GM19397 (cell line): ENCODE data around the gene RBBP6.
"Not testable (repeated sequence)": the region's sequence is repeated elsewhere in the genome, so short reads cannot be mapped to it uniquely, and the experiment has no call there.

Experiments
- ATAC-seq: cut with Tn5 transposase; IDR thresholded peaks from one replicate; pipeline ENCODE4 v1.9.1; 2021; ENCODE audit warnings: mild to moderate bottlenecking, moderate library complexity; ENCODE audit not compliant: unreplicated experiment

The RBBP6 gene

DNA sequence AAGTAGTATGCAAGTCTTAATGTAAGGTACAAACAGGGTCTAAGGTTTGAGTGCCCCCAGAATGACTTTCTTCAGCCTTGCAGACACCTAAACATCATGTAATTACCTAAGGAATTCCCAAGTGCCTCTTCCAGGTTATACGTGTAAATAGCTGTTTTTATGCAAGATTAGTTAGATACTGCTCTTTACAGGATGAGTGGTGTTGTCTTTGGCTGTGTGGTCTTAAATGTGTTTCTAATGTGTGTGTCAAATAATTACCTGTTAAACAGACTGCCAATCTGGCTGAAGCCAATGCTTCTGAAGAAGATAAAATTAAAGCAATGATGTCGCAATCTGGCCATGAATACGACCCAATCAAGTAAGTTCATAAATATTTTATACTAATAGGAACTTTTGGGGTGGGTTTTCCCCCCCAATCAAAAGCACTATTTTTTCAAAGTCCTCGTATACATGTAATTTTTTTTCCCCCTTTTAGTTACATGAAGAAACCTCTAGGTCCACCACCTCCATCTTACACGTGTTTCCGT lies 16.0 kb downstream of the RBBP6 start:
- ATAC-seq = no peak

DNA sequence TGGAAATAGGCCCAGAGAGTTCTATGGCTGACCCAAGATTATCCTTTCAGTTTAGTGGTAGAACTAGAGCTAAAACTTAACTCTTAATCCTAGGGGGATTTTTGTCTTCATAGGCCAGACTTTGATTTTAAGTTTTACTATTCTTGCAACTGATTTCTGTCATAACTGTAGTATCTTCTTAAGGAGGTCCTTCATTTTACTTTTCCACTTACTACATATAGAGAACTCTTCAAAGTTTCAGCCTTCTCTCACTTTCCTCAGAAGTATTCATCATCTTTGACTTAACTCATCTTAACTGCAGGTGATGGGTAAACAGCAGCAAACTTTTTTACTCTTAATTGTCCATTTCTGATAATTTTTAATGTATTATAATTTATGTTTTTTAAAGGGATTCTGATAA lies 23.4 kb downstream of the RBBP6 start:
- ATAC-seq = no peak

DNA sequence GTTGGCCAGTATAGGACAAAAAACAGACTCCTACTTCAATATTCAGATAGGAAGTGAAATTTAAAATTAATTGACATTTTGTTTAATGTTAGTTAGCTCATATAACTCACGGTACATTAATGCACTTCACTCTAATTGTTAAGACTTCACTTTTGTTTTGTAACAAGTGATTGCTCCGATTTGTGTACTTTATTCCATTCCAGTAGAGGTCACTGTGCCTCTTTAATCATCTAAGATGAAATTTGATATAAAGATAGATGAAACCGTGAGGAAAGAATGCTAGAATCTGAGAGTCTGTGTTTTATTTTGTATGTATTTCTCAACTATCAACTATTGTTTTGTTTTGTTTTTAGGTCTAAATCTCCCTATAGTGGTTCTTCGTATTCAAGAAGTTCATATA lies 29.0 kb downstream of the RBBP6 start:
- no peak for ATAC-seq

DNA sequence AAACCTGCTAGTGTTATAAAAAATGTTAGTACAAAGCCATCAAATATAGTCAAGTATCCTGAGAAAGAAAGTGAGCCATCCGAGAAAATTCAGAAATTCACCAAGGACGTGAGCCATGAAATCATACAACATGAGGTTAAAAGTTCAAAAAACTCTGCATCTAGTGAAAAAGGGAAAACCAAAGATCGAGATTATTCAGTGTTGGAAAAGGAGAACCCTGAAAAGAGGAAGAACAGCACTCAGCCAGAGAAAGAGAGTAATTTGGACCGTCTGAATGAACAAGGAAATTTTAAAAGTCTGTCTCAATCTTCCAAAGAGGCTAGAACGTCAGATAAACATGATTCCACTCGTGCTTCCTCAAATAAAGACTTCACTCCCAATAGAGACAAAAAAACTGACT lies 31.7 kb downstream of the RBBP6 start:
- no peak for ATAC-seq

DNA sequence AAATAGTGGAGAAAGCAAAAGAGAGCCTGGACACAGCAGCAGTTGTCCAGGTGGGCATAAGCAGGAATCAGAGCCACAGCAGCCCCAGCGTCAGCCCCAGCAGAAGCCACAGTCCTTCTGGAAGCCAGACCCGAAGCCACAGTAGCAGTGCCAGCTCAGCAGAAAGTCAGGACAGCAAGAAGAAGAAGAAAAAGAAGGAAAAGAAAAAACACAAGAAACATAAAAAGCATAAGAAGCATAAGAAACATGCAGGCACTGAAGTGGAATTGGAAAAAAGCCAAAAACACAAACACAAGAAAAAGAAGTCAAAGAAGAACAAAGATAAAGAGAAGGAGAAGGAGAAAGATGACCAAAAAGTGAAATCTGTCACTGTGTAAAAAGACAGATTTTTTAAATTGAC lies 32.7 kb downstream of the RBBP6 start:
- no peak for ATAC-seq

DNA sequence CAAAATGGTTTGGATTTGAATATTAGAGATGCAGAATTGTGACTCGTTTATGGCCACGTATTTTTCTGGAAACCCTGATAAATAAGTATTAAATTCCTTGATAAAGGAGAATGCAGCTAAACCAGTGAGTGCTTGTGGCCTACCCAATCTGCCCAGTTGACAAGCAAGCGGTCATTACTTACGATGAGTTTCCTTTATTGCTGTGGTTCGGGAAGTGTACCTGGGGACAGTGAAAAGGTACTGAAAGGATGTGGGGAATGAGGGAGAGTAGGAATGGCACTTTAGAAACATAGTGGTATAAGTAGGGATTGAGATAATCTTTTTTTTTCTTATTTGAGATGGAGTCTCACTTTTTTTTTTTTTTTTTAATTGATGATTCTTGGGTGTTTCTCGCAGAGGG lies 33.8 kb downstream of the RBBP6 start:
- no peak for ATAC-seq

DNA sequence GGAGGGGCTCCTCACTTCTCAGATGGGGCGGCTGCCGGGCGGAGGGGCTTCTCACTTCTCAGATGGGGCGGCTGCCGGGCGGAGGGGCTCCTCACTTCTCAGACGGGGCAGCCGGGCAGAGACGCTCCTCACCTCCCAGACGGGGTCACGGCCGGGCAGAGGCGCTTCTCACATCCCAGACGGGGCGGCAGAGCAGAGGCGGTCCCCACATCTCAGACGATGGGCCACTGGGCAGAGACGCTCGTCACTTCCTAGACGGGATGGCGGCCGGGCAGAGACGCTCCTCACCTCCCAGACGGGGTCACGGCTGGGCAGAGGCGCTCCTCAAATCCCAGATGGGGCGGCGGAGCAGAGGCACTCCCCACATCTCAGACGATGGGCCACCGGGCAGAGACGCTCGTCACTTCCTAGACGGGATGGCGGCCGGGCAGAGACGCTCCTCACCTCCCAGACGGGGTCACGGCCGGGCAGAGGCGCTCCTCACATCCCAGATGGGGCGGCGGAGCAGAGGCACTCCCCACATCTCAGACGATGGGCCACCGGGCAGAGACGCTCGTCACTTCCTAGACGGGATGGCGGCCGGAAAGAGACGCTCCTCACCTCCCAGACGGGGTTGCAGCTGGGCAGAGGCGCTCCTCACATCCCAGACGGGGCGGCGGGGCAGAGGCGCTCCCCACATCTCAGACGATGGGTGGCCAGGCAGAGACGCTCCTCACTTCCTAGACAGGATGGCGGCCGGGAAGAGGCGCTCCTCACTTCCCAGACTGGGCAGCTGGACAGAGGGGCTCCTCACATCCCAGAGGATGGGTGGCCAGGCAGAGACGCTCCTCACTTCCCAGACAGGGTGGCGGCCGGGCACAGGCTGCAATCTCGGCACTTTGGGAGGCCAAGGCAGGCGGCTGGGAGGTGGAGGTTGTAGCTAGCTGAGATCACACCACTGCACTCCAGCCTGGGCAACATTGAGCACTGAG lies 35.4 kb downstream of the RBBP6 start:
- not testable (repeated sequence) for ATAC-seq

DNA sequence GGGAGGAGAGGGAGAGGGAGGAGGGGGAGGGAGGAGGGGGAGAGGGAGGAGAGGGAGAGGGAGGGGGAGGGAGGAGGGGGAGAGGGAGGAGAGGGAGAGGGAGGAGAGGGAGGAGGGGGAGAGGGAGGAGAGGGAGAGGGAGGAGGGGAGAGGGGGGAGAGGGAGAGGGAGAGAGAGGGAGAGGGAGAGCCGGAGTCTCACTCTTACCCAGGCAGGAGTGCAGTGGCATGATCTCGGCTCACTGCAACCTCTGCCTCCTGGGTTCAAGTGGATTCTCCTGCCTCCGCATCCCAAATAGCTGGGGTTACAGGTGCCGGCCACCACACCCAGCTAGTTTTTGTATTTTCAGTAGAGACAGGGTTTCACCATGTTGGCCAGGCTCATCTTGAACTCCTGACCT lies 36.4 kb downstream of the RBBP6 start:
- not testable (repeated sequence) for ATAC-seq

DNA sequence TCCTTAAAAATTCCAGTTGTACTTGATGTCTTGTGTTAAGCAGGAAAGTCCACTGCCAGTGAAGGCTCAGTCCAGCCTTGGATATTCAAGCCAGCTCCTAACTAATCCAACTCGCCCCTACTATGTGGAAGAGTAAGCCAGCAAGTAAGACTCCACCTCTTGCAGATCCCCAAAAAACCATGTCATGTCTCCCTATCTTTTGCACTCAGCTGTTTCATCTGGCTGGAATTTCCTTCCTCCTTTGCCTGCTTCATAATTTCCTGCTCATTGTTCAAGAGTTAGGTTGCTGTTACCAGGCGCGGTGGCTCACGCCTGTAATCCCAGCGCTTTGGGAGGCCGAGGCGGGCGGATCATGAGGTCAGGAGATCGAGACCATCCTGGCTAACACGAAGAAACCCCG lies 37.8 kb downstream of the RBBP6 start:
- no peak for ATAC-seq

DNA sequence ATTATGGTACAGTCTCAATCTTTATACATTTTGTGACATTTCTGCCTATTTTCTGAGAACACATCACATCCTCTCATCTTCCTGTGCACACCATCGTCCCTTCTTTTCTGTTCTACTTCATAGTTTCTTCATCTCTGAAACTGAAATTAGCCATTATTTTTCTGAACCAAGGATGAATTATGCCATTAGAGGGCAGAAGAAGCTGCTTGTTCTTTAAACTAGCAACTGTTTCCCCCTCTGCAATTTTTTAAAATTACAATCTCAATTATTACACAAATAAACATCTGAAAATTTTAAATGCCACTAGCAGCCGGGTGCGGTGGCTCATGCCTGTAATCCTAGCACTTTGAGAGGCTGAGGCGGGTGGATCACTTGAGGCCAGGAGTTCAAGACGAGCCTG lies 41.3 kb downstream of the RBBP6 start:
- ATAC-seq = no peak

DNA sequence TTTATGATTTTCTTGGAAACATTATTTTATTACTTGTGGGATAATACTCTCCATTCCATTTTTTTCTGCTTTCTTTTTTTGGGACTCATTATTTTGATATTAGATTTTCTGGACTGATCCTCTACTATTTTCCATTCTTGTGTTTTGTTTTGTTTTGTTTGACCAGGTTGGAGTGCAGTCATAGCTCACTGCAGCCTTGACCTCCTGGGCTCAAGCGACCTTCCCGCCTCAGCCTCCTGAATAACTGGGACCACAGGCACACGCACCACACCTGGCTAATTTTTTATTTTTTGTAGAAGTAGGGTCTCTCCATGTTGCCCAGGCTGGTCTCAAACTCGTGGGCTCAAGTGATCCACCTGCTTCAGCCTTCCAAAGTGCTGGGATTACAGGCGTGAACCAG lies 44.1 kb downstream of the RBBP6 start:
- ATAC-seq = no peak

DNA sequence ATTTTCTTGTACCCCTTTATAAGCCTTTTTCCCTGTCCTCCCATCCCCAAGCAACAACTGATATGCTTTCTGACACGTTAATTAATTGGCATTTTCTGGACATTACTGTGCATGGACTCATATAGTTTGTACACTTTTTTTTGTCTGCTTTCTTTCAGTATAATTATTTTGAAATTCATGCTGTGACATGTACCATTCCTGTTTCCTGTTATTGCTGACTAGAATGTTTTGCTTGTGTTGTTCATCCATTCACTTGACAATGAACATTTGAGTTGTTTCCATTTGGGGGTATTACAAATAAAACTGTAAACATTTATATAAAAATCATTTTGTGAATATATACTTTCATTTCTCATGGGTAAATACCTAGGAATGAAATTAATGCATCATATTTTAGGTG lies 50.6 kb downstream of the RBBP6 start:
- ATAC-seq = no peak

DNA sequence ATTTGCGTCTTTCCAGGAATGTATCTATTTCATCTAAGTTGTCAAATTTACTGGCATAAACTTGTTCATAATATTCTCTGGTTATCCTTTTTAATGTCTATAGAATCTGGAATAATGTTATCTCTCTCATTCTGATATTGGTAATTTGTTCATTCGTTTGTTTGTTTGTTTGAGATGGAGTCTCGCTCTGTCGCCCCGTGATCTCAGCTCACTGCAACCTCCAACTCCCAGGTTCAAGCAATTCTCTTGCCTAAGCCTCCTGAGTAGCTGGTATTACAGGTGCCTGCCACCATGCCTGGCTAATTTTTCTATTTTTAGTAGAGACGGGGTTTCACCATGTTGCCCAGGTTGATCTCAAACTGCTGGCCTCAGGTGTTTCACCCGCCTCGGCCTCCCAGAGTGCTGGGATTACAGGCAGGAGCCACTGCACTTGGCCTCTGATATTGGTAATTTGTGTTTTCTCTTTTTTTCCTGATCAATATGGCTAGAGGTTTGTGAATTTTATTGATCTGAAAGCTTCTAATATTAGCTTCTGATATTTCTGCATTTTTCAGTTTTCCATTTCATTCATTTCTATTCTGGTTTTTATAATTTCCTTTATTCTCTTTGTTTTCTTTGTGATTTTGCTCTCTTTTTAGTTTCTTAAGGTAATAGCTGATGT lies 59.5 kb downstream of the RBBP6 start:
- no peak for ATAC-seq

DNA sequence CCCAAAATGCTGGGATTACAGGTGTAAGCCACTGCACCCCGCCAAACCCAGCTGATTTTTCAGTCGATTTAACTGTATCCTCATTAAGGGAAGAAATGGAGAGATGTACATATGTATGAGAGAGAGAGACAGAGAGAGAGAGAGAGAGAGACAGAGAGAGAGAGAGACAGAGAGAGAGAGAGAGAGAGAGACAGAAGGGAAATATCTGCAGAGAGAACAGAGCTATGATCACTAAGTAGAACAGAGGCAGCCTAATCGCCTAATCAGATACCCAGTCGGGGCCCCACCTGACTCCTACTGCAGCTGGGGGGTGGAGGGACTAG lies 70.0 kb downstream of the RBBP6 start:
- ATAC-seq = no peak

DNA sequence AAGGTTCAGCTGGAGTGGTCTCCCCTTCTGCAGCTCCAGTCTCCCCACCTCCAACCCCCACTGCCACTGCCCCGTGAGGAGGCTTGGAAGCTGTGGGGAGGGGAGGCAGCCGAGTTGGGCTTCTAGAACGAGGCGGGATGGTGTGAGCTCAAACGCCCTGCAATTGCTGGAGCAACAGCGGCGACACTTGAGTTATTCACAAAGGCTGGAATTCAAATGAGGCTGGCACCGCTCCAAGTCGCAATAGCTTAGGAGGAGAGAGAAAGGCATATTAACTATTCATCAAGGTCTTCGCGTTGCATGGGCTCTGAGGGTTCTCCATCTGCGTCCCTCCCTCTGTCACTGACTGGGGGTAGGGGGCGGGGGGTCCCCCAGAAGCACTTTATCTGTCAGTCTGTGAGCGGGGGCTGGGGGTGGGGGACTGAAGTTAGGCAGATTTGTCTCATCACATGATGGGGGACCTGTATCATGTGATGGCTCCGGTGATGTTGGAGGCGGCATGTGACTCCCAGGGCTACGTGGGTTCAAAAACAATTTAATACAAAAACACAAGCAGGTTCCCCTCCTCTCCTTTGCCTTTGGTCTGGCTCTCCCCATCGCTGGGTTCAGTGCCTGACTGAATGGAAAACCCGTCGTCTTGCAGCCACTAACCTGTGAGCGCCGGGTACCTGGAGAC lies 70.5 kb downstream of the RBBP6 start:
- no peak for ATAC-seq

DNA sequence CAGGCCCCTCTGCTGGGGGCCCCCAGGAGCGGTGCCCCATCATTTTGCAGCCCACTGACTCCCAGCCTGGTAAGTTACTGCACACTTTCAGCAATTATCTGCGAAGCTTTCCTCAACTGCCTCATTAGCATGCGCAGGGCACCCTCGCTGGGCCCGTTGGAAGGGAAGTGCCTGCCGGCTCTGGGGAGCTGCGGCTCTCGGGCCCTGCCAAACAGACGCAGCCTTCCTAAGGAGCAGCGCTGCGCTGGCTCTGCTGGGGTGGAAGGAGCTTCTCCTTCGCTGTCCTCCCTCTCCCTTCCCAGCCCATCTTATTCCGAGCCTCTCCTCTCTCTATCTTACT lies 71.0 kb downstream of the RBBP6 start:
- no peak for ATAC-seq

DNA sequence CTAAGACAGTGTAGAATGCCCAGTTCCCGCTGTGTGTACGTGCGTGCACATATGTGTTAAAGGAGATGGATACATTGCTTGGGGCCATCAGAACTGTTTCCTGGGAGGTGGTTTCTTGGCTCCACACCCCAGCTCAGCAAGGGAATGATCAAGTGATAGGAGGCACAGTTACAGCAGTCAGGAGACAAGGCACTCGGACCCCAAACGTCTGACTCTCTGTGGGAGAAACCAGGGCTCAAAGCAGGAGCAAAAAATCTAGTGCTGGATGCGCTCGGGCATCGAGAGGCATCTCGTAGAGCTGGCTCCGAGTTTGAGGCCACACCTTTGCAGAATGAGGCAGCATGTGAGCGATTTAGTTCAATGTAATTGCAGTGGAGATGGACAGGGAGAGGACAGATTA lies 71.9 kb downstream of the RBBP6 start:
- ATAC-seq = no peak

DNA sequence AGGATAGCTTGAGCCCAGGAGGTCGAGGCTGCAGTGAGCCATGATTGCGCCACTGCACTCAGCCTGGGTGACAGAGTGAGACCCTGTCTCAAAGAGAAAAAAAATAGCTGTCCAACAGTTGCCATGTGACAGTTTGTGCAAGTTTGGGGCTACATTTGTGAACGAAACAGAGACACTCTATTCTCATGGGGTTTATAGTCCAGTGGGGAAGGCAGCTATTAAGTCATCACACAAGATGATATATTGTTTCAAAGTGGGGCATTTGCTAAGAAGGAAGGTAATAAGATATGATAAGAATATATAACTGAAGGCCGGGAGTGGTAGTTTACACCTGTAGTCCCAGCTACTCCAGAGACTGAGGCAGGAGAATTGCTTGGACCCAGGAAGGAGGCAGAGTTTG lies 73.3 kb downstream of the RBBP6 start:
- ATAC-seq = no peak

DNA sequence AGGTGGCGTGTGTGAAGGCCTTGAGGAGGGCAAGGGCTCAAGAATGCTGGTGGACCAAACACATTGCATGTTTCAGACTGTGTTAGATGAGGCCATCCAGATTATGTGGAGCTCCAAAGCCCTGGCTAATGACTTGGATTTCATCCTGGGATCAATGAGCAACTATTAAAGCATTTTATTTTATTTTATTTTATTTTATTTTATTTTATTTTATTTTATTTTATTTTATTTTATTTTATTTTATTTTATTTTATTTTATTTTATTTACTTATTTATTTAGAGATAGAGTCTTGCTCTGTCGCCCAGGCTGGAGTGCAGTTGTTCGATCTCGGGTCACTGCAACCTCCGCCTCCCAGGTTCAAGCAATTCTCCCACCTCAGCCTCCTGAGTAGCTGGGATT lies 73.9 kb downstream of the RBBP6 start:
- not testable (repeated sequence) for ATAC-seq

DNA sequence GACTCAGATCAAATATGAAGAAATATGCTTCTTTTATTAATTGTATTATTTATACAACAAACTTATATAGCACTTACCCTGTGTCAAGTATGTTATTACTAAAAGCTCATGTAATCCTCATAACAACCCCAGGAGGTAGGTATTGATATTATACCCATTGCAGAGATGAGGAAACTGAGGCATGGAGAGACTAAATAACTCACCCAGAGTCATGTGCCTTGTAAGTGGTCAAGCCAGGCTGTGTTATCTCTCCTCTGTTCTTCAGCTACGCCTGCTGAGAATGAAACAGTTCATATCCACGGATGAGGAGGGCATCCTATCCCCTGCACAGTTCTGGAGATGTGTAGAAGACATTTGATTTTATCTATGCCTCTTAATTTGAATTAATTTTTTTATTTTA lies 78.1 kb downstream of the RBBP6 start:
- ATAC-seq = no peak
